Ureter (tissue), 1 donor: ENCODE results near the gene PDE4D. TPM values are rescaled to one million over a fixed set of nuclear protein-coding genes. Genes with fewer than 3 reads are reported as not detected.
"Not testable (repeated sequence)": the region's sequence is repeated elsewhere in the genome, so short reads cannot be mapped to it uniquely, and the experiment has no call there.

Experiments used
- DNase-seq: peaks from one replicate; pipeline ENCODE4 v3.0.0-alpha.2; 2020; ENCODE audit warnings: low spot score
- total RNA-seq: library from RNA; stranded (reverse); gene quantifications from one replicate; pipeline ENCODE4 v1.2.4, GENCODE V29; 2023
- donor health status: DM: yes; HTN: yes; CAD: no.

The PDE4D gene
- total RNA-seq, 1 donor from 2014 or later: 106 TPM

- no peak for DNase-seq
These were observed 813.6 kb downstream of the PDE4D start for GRCh38 chr5:59079622-59080620.

GRCh38 chr5:59071755-59072549 lies 821.6 kb downstream of the PDE4D start:
- DNase-seq: no peak

GRCh38 chr5:59069438-59070079 lies 824.0 kb downstream of the PDE4D start:
- no peak for DNase-seq

GRCh38 chr5:59067956-59068656 lies 825.4 kb downstream of the PDE4D start:
- DNase-seq: no peak

- DNase-seq: no peak
These were observed 827.0 kb downstream of the PDE4D start for GRCh38 chr5:59066367-59067163.

GRCh38 chr5:59065554-59065953 lies 828.0 kb downstream of the PDE4D start:
- no peak for DNase-seq

- DNase-seq: no peak
These were observed 829.2 kb downstream of the PDE4D start for GRCh38 chr5:59064293-59064692.

GRCh38 chr5:59062986-59063683 lies 830.4 kb downstream of the PDE4D start:
- no peak for DNase-seq

- no peak for DNase-seq
These were observed 832.1 kb downstream of the PDE4D start for GRCh38 chr5:59061377-59061776.

- no peak for DNase-seq
These were observed 834.4 kb downstream of the PDE4D start for GRCh38 chr5:59058969-59059687.

- no peak for DNase-seq
These were observed 835.3 kb downstream of the PDE4D start for GRCh38 chr5:59058237-59058636.

- DNase-seq: not testable (repeated sequence)
These were observed 836.9 kb downstream of the PDE4D start for GRCh38 chr5:59056599-59056998.

GRCh38 chr5:59055745-59056448 lies 837.6 kb downstream of the PDE4D start:
- DNase-seq: no peak

- DNase-seq: no peak
These were observed 838.5 kb downstream of the PDE4D start for GRCh38 chr5:59054963-59055528.

GRCh38 chr5:59051951-59052350 lies 841.6 kb downstream of the PDE4D start:
- DNase-seq: no peak

- DNase-seq: no peak
These were observed 844.4 kb downstream of the PDE4D start for GRCh38 chr5:59049095-59049494.

GRCh38 chr5:59042201-59043055 lies 851.1 kb downstream of the PDE4D start:
- no peak for DNase-seq
